Right cardiac atrium (tissue), 5 donors: ENCODE data around the gene TP53TG3D. TPM values are rescaled to one million over a fixed set of nuclear protein-coding genes. Genes with fewer than 3 reads are reported as not detected.
"Not testable (repeated sequence)": the region's sequence is repeated elsewhere in the genome, so short reads cannot be mapped to it uniquely, and the experiment has no call there.

Source experiments
- ATAC-seq, 2 donors: fragments of 200-7000 bp; cut with Tn5 transposase; one replicate each; pipeline versions ENCODE4 v1.8.0 to v1.9.1; 2020; ENCODE audit warnings: moderate library complexity in 2 of 2, mild to moderate bottlenecking in 1 of 2
- DNase-seq, 3 donors: peaks; one replicate each; pipeline ENCODE4 v3.0.0-alpha.2; 2020
- H3K27ac ChIP-seq: one replicate; pipeline ENCODE4 v1.5.1; 2013; ENCODE audit warnings: mild to moderate bottlenecking, low read length, control low read depth, moderate library complexity
- H3K27me3 ChIP-seq: one replicate; pipeline ENCODE4 v1.6.1; 2013; ENCODE audit not compliant: control insufficient read depth, insufficient read depth
- H3K4me1 ChIP-seq: one replicate; pipeline ENCODE4 v1.6.1; 2013; ENCODE audit warnings: low read length; ENCODE audit not compliant: control insufficient read depth, insufficient read depth
- H3K4me3 ChIP-seq: one replicate; pipeline ENCODE4 v1.5.1; 2013; ENCODE audit warnings: low read length, control low read depth
- H3K9me3 ChIP-seq: one replicate; pipeline ENCODE4 v1.6.1; 2013; ENCODE audit warnings: low read length; ENCODE audit not compliant: control insufficient read depth
- WGBS: extraction: QIAGEN DNeasy Blood & Tissue Kit; methylation state at CpG from one replicate; pipeline ENCODE4 v1.1.7; 2013; 5-methylcytosine and 5-hydroxymethylcytosine counted together
- intact Hi-C, 4 donors: fragments of 100-400 bp; cut with DNase I; formaldehyde crosslinking; loops; one replicate each; pipeline versions ENCODE4 v1.11.0 to v1.14.0; 2022 to 2023
- long read RNA-seq, 4 donors: library from polyadenylated mRNA; unstranded; transcript quantifications; one replicate each; pipeline ENCODE4 v2.0.0, GENCODE V29; 2020 to 2021
- polyA plus RNA-seq: library from polyadenylated mRNA; stranded (reverse); fragments of 200-250 nt; gene quantifications from one replicate; pipeline ENCODE4 v1.2.3, GENCODE V29; 2013
- total RNA-seq, 4 donors: library from RNA; stranded (reverse); fragmentation: NEBNext Ultra II Directional; extraction: Animal tissue kit (Norgen Biotek cat#: 25700); gene quantifications; one replicate each; pipeline ENCODE4 v1.2.1, GENCODE V29; 2021
- donor health status: healthy with polysubstance abuse.
- donor health status: DM: no; HTN: yes; CAD: no.
- donor health status: DM: no; HTN: no; CAD: no.
- donor health status: DM: no; HTN: yes; CAD: no; lungs with severe emphysema.
- donor health status: DM: yes; HTN: yes; CAD: no.

Gene TP53TG3D, protein sequence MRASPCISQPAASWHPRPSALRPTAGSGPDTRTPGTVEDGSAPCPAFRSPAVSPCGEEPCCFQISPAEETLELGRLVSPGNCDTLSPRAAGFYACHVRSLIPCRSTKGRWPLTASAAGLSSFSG
- total RNA-seq (1 to 10 TPM in 1 of 4 donors, under 1 TPM in 1, not detected in 2; 0.77 to 1.3 TPM), polyA plus RNA-seq (0.86 TPM)
- long read RNA-seq, donor 1 = 0 reads
- long read RNA-seq, donor 2 = 0 reads
- long read RNA-seq, donor 3 = 0 reads
- long read RNA-seq, donor 4 = 0 reads

- H3K27ac ChIP-seq, H3K4me3 ChIP-seq, H3K4me1 ChIP-seq, ATAC-seq, intact Hi-C loops, DNase-seq, H3K9me3 ChIP-seq, H3K27me3 ChIP-seq: not testable (repeated sequence)
- 28% methylated on average over 8 of the region's 26 CpGs for WGBS
Observed at GRCh38 chr16:32252986-32253385, at the start of gene TP53TG3D. Gene TP53TG3D (plus strand): TSS chr16:32253286. CDS start chr16:32253354, 68 bp downstream.

DNA sequence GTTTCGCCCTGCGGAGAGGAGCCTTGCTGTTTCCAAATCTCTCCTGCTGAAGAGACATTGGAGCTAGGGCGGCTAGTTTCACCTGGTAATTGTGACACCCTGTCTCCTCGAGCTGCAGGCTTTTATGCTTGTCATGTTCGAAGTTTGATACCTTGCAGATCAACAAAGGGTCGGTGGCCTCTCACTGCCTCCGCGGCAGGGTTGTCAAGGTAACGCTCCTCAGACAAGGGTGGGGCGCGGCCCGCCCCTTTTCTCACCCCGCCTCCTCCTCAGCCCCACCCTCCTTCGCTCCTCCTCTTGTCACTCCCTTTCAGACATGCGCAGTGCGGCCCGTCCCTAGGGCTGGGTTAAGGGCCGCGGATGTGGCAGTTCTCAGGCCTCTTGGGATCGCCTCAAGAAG is 421 bp downstream of the TP53TG3D start:
- H3K4me3 ChIP-seq, ATAC-seq, H3K4me1 ChIP-seq, H3K27ac ChIP-seq, H3K9me3 ChIP-seq, H3K27me3 ChIP-seq, intact Hi-C loops: not testable (repeated sequence)
- DNase-seq = peak in 2 of 3 donors; percentile 13 to 66
- 9% methylated on average over 8 of the region's 20 CpGs for WGBS

- intact Hi-C loops, ATAC-seq: not testable (repeated sequence)
- WGBS = 76% methylated on average over 5 of the region's 5 CpGs
Observed at GRCh38 chr16:32261526-32261925, 8.4 kb downstream of the TP53TG3D start.

DNA sequence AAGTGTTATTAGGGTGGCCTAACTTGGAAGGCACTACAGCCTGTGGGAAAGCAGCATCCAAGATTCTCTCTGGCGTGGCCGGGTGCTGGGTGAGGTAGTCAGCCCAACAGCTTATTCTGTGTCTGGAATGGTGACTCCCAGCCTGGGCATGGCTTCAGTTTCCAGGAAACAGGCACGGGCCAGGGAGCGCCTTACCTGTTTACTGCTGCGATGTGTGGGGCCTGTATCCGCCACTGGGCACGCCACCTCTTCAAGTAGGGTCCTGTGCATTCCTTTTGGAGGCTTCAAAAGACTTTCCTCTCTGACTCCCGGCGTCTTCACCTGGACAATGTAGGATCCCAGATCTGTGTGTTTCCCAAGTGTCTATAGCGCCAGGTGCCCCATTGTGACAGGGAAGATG is 10.5 kb downstream of the TP53TG3D start:
- intact Hi-C loops, H3K4me1 ChIP-seq: not testable (repeated sequence)
- DNase-seq = peak in 1 of 3 donors; percentile 5

More at GRCh38 chr16:32261526-32261925, 8.4 kb downstream of the TP53TG3D start:
- H3K27ac ChIP-seq, H3K9me3 ChIP-seq, H3K4me1 ChIP-seq, H3K4me3 ChIP-seq, H3K27me3 ChIP-seq, DNase-seq: not testable (repeated sequence)

GRCh38 chr16:32281910-32282309 is 28.8 kb downstream of the TP53TG3D start:
- WGBS = 74% methylated on average over 1 of the region's 1 CpG
- H3K4me3 ChIP-seq, H3K4me1 ChIP-seq, ATAC-seq, H3K27me3 ChIP-seq, H3K27ac ChIP-seq, DNase-seq, H3K9me3 ChIP-seq, intact Hi-C loops: not testable (repeated sequence)

More for the DNA sequence above, 10.5 kb downstream of the TP53TG3D start:
- H3K27ac ChIP-seq, H3K27me3 ChIP-seq, ATAC-seq, H3K4me3 ChIP-seq, H3K9me3 ChIP-seq: not testable (repeated sequence)
- 80% methylated on average over 10 of the region's 10 CpGs for WGBS

- H3K27ac ChIP-seq, H3K4me3 ChIP-seq, H3K27me3 ChIP-seq, ATAC-seq, H3K9me3 ChIP-seq, H3K4me1 ChIP-seq, intact Hi-C loops, DNase-seq: not testable (repeated sequence)
Observed at GRCh38 chr16:32283024-32283423, 29.9 kb downstream of the TP53TG3D start.

GRCh38 chr16:32283917-32284495 is 30.9 kb downstream of the TP53TG3D start:
- H3K9me3 ChIP-seq, H3K27ac ChIP-seq, DNase-seq, ATAC-seq, intact Hi-C loops, H3K4me3 ChIP-seq, H3K27me3 ChIP-seq, H3K4me1 ChIP-seq: not testable (repeated sequence)
- 76% methylated on average over 5 of the region's 5 CpGs for WGBS

- H3K9me3 ChIP-seq, H3K27ac ChIP-seq, H3K4me3 ChIP-seq, H3K4me1 ChIP-seq, ATAC-seq, H3K27me3 ChIP-seq, intact Hi-C loops: not testable (repeated sequence)
- 46% methylated on average over 3 of the region's 3 CpGs for WGBS
- DNase-seq = peak; percentile 8 to 57 (median 56)
Observed at GRCh38 chr16:32284800-32285796, 32.0 kb downstream of the TP53TG3D start.

DNA sequence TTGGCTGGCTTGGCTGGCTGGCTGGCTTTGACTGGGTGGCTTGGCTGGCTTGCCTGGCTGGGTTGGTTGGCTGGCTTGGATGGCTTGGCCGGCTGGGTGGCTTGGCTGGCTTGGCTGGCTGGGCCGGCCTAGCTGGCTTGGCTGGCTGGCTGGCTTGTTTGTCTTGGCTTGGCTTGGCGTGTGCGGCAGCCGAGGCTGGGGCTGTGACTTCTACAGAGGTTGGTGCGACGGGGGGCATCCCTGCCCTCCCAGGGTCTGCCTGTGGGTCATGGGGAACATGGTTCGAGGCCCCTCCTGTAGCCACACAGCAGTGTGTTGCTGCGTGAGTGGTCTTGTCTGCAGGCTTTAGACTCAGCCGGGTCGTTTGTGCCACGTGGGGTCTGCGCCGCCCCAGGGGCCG is 33.1 kb downstream of the TP53TG3D start:
- ATAC-seq, intact Hi-C loops: not testable (repeated sequence)

GRCh38 chr16:32287743-32288142 is 34.7 kb downstream of the TP53TG3D start:
- H3K4me1 ChIP-seq, H3K4me3 ChIP-seq, H3K27ac ChIP-seq, H3K27me3 ChIP-seq, ATAC-seq, H3K9me3 ChIP-seq, intact Hi-C loops: not testable (repeated sequence)
- 78% methylated on average over 13 of the region's 15 CpGs for WGBS
- DNase-seq = peak in 1 of 3 donors; percentile 23

More for the DNA sequence above, 33.1 kb downstream of the TP53TG3D start:
- H3K4me3 ChIP-seq, H3K27ac ChIP-seq, H3K27me3 ChIP-seq, H3K9me3 ChIP-seq, H3K4me1 ChIP-seq, DNase-seq: not testable (repeated sequence)
- 85% methylated on average over 7 of the region's 15 CpGs for WGBS

GRCh38 chr16:32289197-32289596 is 36.1 kb downstream of the TP53TG3D start:
- H3K4me3 ChIP-seq, ATAC-seq, H3K27ac ChIP-seq, H3K4me1 ChIP-seq, H3K9me3 ChIP-seq, intact Hi-C loops, H3K27me3 ChIP-seq: not testable (repeated sequence)
- 90% methylated on average over 7 of the region's 16 CpGs for WGBS
- DNase-seq = peak in 2 of 3 donors; percentile 12 to 20
